SK-N-SH (cell line): ENCODE results near the gene FFAR3. TPM values are rescaled to one million over a fixed set of nuclear protein-coding genes. Genes with fewer than 3 reads are reported as not detected.

ENCODE experiments used
- CTCF ChIA-PET: fragments of 300-600, 350-600 bp; formaldehyde crosslinking; extraction: SDS; loops from one replicate; lab custom pipeline; 2021; lab: Yijun Ruan, JAX
- POLR2A ChIA-PET: fragments of 350-600 bp; sonication (Branson Sonifier 250); formaldehyde crosslinking; extraction: SDS; loops from one replicate; lab custom pipeline; 2020; ENCODE audit warnings: antibody characterized with exemption, inconsistent platforms; lab: Yijun Ruan, JAX
- DNase-seq: peaks from one replicate; pipeline ENCODE4 v3.0.0; 2012
- H2AFZ ChIP-seq: fragments of 200-600 bp; sonication (generic); 2 replicates; pipeline ENCODE4 v1.8.1; 2016; ENCODE audit warnings: antibody characterized with exemption, mild to moderate bottlenecking, low read depth
- H3F3A ChIP-seq: fragments of 200-600 bp; sonication (generic); replicated peaks from 2 replicates; pipeline ENCODE3; 2016; ENCODE audit warnings: antibody characterized with exemption, mild to moderate bottlenecking; ENCODE audit not compliant: insufficient read depth
- H3K27ac ChIP-seq, 2 experiments: fragments of 200-500 bp in 1 of 2; fragments of 200-600 bp in 1 of 2; sonication (Bioruptor generic) in 1 of 2; sonication (generic), shearing (Covaris generic) in 1 of 2; 2 replicates each; pipeline versions ENCODE4 v1.5.1 to v1.6.1; 2014 to 2016; ENCODE audit warnings: low read depth in 2 of 2, inconsistent platforms in 1 of 2, low read length in 1 of 2, mild to moderate bottlenecking in 1 of 2, mixed read lengths in 1 of 2
- H3K27me3 ChIP-seq: fragments of 200-600 bp; sonication (generic), shearing (Covaris generic); 2 replicates; pipeline ENCODE4 v1.6.1; 2016; ENCODE audit warnings: mixed run types; ENCODE audit not compliant: insufficient read depth
- H3K36me3 ChIP-seq, 2 experiments: fragments of 200-500 bp in 1 of 2; fragments of 200-600 bp in 1 of 2; sonication (Bioruptor generic) in 1 of 2; sonication (generic) in 1 of 2; replicated peaks in 1 of 2; 2 replicates each; pipeline versions ENCODE3 to v1.5.1; 2014 to 2016; ENCODE audit warnings: low read length in 1 of 2, mild to moderate bottlenecking in 1 of 2; ENCODE audit not compliant: insufficient read depth in 2 of 2, control insufficient read depth in 1 of 2
- H3K4me1 ChIP-seq, 2 experiments: fragments of 200-500 bp in 1 of 2; fragments of 200-600 bp in 1 of 2; sonication (Bioruptor generic) in 1 of 2; sonication (generic), shearing (Covaris generic) in 1 of 2; 2 replicates each; pipeline versions ENCODE4 v1.5.1 to v1.6.1; 2014 to 2016; ENCODE audit warnings: low read depth in 1 of 2, low read length in 1 of 2, mixed run types in 1 of 2; ENCODE audit not compliant: insufficient read depth in 2 of 2, control insufficient read depth in 1 of 2
- H3K4me2 ChIP-seq: fragments of 200-600 bp; sonication (generic), shearing (Covaris generic); 2 replicates; pipeline ENCODE4 v1.6.1; 2017; ENCODE audit warnings: mixed run types
- H3K4me3 ChIP-seq, 2 experiments: fragments of 200-500 bp in 1 of 2; fragments of 200-600 bp in 1 of 2; sonication (Bioruptor generic) in 1 of 2; sonication (generic), shearing (Covaris generic) in 1 of 2; 2 replicates each; pipeline versions ENCODE4 v1.5.1 to v1.8.1; 2014 to 2016; ENCODE audit warnings: low read depth in 2 of 2, inconsistent platforms in 1 of 2, low read length in 1 of 2, mild to moderate bottlenecking in 1 of 2, mixed read lengths in 1 of 2, moderate library complexity in 1 of 2
- H3K79me2 ChIP-seq: fragments of 200-600 bp; sonication (generic); 2 replicates; pipeline ENCODE4 v1.8.1; 2017; ENCODE audit warnings: mild to moderate bottlenecking; ENCODE audit not compliant: insufficient read depth
- H3K9ac ChIP-seq: fragments of 200-600 bp; sonication (generic); 2 replicates; pipeline ENCODE4 v1.6.1; 2017; ENCODE audit warnings: mixed run types
- H3K9me2 ChIP-seq: fragments of 200-600 bp; sonication (generic); 2 replicates; pipeline ENCODE4 v1.6.1; 2017; ENCODE audit warnings: mixed run types
- H3K9me3 ChIP-seq: fragments of 200-600 bp; sonication (generic); 2 replicates; pipeline ENCODE4 v1.6.1; 2017; ENCODE audit warnings: mixed run types, mild to moderate bottlenecking, moderate library complexity
- H4K20me1 ChIP-seq: fragments of 200-600 bp; sonication (generic); 2 replicates; pipeline ENCODE4 v1.6.1; 2017; ENCODE audit warnings: mild to moderate bottlenecking, mixed run types; ENCODE audit not compliant: insufficient read depth
- CHD2 ChIP-seq: fragments of 150-350 bp; IDR thresholded peaks from 2 replicates; pipeline ENCODE4 v1.6.1; 2018; ENCODE audit warnings: low read length; ENCODE audit not compliant: partially characterized antibody
- ELF1 ChIP-seq: IDR thresholded peaks from 2 replicates; pipeline ENCODE4 v1.4.0; 2012
- EZH2phosphoT487 ChIP-seq: fragments of 200-600 bp; sonication (generic); IDR thresholded peaks from 2 replicates; pipeline ENCODE4 v1.6.1; 2017; ENCODE audit warnings: low read depth, mixed run types, mild to moderate bottlenecking, antibody characterized with exemption, moderate library complexity, borderline replicate concordance
- GABPA ChIP-seq: IDR thresholded peaks from 2 replicates; pipeline ENCODE4 v1.4.0; 2012; ENCODE audit warnings: low read depth, mild to moderate bottlenecking
- GATA2 ChIP-seq: sonication (generic); formaldehyde crosslinking; IDR thresholded peaks from 2 replicates; pipeline ENCODE4 v1.5.0; 2020; ENCODE audit warnings: mild to moderate bottlenecking, missing genetic modification reagents
- MXI1 ChIP-seq: IDR thresholded peaks from 2 replicates; pipeline ENCODE4 v1.6.1; 2012; ENCODE audit warnings: mild to moderate bottlenecking, low read depth, low read length, improper control_type of control experiment
- NRF1 ChIP-seq: IDR thresholded peaks from 2 replicates; pipeline ENCODE4 v1.6.1; 2012; ENCODE audit warnings: low read depth, mild to moderate bottlenecking, low read length
- POLR2AphosphoS5 ChIP-seq: IDR thresholded peaks from 2 replicates; pipeline ENCODE4 v1.6.1; 2012; ENCODE audit warnings: low read depth, low read length
- RAD21 ChIP-seq: IDR thresholded peaks from 2 replicates; pipeline ENCODE4 v1.6.1; 2012; ENCODE audit warnings: mild to moderate bottlenecking, low read length
- RCOR1 ChIP-seq: fragments of 150-350 bp; IDR thresholded peaks from 2 replicates; pipeline ENCODE4 v1.6.1; 2017; ENCODE audit warnings: antibody characterized with exemption, low read length
- RFX5 ChIP-seq: IDR thresholded peaks from 2 replicates; pipeline ENCODE4 v1.6.1; 2012; ENCODE audit warnings: mild to moderate bottlenecking, improper control_type of control experiment, low read length
- RXRA ChIP-seq: IDR thresholded peaks from 2 replicates; pipeline ENCODE4 v1.4.0; 2012; ENCODE audit warnings: low read depth, mild to moderate bottlenecking, borderline replicate concordance
- TEAD4 ChIP-seq: IDR thresholded peaks from 2 replicates; pipeline ENCODE4 v1.4.0; 2012; ENCODE audit warnings: mild to moderate bottlenecking, borderline replicate concordance; ENCODE audit not compliant: insufficient read depth
- WGBS: methylation state at CpG from one replicate; pipeline ENCODE4 v1.1.6; 2017; ENCODE audit warnings: low lambda C conversion rate; 5-methylcytosine and 5-hydroxymethylcytosine counted together
- polyA plus RNA-seq, 3 experiments: library from polyadenylated mRNA; depleted of rRNA; stranded (reverse); fragments of >200 nt; gene quantifications; 2 replicates each; pipeline ENCODE4 v1.2.3, GENCODE V29; 2012
- TF ChIP-seq, protein P1 (sequence below): IDR thresholded peaks from 2 replicates; pipeline ENCODE4 v1.4.0; 2012; ENCODE audit warnings: low read depth
- TF ChIP-seq, protein P2 (sequence below): IDR thresholded peaks from 2 replicates; pipeline ENCODE4 v1.4.0; 2012; ENCODE audit warnings: low read depth, borderline replicate concordance
- TF ChIP-seq, protein P3 (sequence below): IDR thresholded peaks from 2 replicates; pipeline ENCODE4; 2012
- TF ChIP-seq, protein P4 (sequence below): fragments of 150-350 bp; IDR thresholded peaks from 2 replicates; pipeline ENCODE4 v1.6.1; 2017; ENCODE audit warnings: antibody characterized with exemption, low read length, low read depth, borderline replicate concordance

Gene FFAR3
- polyA plus RNA-seq, 1 of the 3 experiments (the other 2 are of a cell fraction), result not detected

DNA sequence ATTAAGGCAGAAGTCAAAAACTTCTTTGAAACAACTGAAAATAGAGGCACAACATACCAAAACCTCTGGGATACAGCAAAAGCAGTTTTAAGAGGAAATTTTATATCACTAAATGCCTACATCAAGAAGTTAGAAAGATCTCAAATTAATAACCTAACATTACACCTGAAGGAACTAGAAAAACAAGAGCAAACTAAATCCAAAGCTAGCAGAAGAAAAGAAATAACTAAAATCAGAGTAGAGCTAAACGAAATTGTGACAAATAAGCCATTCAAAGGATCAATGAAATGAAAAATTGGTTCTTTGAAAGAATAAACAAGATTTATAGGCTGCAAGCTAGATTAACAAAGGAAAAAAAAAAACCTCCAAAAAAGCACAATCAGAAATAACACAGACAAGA, 10.1 kb downstream of the FFAR3 start:
- Histone ChIP-seq H3K9me3 (no peaks in the 10 kb centered on the region), H3K36me3 (no peaks in the 10 kb centered on the region), H3K27me3 (peaks cover 29% of the 10 kb centered on the region), H3K9me2 (no peaks in the 10 kb centered on the region), H3K27ac (no peak overlapping the region), H3K79me2 (no peaks in the 10 kb centered on the region), H2AFZ (no peak overlapping the region), H3K4me1 (no peaks in the 10 kb centered on the region), H4K20me1 (no peaks in the 10 kb centered on the region), H3K9ac (no peak overlapping the region), H3K4me2 (no peak overlapping the region), H3K4me3 (no peak overlapping the region), H3F3A (no peaks in the 10 kb centered on the region)
- 0% methylated on average over 1 of the region's 1 CpG for WGBS
- POLR2A ChIA-PET, result no interaction called here
- CTCF ChIA-PET, result interaction anchor here (0.8 kb wide), 1 partner anchor 16 kb away, joined by 4 read pairs; no protein-coding TSS in a partner anchor
- DNase-seq, result no peak
- TF ChIP-seq, protein P1, sequence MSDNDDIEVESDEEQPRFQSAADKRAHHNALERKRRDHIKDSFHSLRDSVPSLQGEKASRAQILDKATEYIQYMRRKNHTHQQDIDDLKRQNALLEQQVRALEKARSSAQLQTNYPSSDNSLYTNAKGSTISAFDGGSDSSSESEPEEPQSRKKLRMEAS, result no peak
- TF ChIP-seq GATA2 (CRISPR knock-in tag) (no peak), EZH2phosphoT487 (no peak), RFX5 (no peak), MXI1 (no peak), ELF1 (no peak), GABPA (no peak), RXRA (no peak), RCOR1 (no peak), TEAD4 (no peak), NRF1 (no peak), RAD21 (no peak), POLR2AphosphoS5 (no peak), CHD2 (no peak)
- TF ChIP-seq, protein P2, sequence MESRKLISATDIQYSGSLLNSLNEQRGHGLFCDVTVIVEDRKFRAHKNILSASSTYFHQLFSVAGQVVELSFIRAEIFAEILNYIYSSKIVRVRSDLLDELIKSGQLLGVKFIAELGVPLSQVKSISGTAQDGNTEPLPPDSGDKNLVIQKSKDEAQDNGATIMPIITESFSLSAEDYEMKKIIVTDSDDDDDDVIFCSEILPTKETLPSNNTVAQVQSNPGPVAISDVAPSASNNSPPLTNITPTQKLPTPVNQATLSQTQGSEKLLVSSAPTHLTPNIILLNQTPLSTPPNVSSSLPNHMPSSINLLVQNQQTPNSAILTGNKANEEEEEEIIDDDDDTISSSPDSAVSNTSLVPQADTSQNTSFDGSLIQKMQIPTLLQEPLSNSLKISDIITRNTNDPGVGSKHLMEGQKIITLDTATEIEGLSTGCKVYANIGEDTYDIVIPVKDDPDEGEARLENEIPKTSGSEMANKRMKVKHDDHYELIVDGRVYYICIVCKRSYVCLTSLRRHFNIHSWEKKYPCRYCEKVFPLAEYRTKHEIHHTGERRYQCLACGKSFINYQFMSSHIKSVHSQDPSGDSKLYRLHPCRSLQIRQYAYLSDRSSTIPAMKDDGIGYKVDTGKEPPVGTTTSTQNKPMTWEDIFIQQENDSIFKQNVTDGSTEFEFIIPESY, result no peak
- TF ChIP-seq, protein P3, sequence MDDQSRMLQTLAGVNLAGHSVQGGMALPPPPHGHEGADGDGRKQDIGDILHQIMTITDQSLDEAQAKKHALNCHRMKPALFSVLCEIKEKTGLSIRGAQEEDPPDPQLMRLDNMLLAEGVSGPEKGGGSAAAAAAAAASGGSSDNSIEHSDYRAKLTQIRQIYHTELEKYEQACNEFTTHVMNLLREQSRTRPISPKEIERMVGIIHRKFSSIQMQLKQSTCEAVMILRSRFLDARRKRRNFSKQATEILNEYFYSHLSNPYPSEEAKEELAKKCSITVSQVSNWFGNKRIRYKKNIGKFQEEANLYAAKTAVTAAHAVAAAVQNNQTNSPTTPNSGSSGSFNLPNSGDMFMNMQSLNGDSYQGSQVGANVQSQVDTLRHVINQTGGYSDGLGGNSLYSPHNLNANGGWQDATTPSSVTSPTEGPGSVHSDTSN, result no peak
- TF ChIP-seq, protein P4, sequence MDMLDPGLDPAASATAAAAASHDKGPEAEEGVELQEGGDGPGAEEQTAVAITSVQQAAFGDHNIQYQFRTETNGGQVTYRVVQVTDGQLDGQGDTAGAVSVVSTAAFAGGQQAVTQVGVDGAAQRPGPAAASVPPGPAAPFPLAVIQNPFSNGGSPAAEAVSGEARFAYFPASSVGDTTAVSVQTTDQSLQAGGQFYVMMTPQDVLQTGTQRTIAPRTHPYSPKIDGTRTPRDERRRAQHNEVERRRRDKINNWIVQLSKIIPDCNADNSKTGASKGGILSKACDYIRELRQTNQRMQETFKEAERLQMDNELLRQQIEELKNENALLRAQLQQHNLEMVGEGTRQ, result no peak
